Stimulated activated CD4-positive, alpha-beta T cell treated with anti-CD3 and anti-CD28 coated beads, Interleukin-4, amount 100 ng/mL, for 48 hours (primary cell): ENCODE results near the gene FRK.
A peak's percentile ranks its signal among the peaks of the same experiment; 100 is the strongest.

Source experiments
- DNase-seq, 2 donors: peaks; one replicate each; pipeline ENCODE4 v3.0.0-alpha.2; 2020; ENCODE audit warnings: low read depth in 2 of 2

The FRK gene

DNA sequence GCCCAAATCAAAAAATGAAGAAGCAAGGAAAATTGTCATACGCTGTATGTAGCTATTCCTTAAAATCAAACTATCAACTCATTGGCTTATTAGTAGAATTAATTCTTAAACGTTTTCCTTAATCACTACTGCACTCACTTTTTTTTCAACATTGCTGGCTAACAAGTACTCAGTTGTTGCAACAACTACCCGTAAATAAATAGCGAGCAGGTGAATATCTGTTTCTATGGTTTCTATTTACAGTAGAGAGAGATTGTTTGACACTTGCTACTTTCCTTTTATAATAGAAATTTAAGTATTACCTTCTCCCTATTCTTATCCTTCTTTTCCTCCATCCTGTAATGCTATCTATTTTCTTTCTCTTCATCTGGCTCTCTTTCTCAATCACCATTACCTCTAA, 25.1 kb downstream of the FRK start:
- DNase-seq: no peak

DNA sequence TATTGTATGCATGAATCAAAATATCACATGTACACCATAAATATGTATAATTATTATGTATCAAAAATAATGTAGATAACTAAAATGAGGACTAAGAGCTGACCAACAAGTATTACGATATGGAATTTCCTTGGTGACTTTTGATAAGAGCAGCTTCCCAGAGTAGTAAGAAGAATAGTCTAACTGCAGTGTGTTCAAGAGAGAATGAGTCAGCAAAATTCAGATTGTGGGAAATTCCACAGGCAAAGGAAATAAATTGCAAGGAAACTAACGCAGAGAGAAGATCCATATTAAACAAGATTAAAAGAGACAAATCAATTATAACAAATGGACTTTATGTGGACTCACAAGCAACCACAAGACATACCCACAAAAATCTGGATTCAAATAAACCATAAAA, 26.4 kb downstream of the FRK start:
- DNase-seq: no peak

DNA sequence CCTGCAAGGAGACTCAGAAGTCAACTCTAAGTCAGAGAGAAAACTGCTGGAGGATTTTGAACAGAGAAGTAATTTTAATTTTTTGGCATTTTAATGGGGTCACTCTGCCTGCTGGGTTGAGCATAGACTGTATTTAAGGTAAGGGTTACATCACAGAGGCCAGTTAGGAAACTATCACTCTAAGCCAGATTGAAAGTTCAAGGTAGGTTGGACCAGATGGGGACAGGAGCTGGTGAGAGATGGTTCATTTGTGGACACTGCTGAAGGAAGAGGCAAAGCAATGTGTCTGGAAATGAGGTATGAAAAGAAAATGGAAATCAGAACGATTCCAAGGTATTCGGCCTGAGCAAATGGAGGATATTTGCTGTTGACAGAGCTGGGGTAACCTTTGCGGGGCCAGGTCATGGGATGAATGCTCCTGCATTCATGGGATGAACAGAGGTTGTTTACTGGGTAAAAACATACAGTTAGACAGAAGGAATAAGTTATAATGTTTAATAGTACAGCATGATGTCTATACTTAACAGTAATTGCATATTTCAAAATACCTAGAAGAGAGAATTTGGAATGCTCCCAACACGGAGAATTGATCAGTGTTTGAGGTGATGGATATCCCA, 26.9 kb downstream of the FRK start:
- DNase-seq: no peak

DNA sequence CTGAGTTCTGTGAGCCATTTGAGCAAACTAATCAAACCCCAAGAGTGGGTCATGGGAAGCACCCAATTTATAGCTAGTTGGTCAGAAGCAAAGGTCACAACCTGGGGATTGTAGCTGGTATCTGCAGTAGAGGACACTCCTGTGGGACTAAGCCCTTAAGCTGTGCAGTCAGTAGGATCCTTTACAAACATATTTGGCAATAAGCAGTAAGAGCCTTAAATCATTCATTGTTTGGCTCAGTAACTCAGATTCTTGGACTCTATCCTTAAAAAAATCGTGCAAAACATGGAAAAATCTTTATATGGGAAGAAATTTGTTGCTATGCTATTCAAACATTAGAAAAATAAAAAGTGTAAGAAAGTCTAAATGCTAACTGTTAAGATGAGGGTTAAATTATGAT, 29.9 kb downstream of the FRK start:
- DNase-seq: no peak

DNA sequence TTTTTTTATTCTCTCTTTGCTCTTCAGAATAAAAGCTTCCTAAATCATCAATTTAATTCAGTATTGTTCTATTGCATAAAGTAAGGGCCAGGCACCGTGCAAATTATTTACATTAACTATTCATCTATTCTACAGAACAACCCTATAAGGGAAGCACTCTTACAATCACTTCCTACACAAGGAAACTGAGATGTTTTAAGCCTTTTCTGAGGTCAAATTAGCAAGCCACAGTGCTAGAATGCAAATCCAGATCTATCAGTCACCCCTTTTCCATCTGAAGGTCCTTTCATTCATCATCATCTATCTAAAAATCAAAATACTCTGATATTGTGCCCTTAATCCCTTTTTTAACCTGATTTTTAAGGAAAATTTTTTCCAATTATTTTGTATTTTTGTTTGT, 31.2 kb downstream of the FRK start:
- no peak for DNase-seq

DNA sequence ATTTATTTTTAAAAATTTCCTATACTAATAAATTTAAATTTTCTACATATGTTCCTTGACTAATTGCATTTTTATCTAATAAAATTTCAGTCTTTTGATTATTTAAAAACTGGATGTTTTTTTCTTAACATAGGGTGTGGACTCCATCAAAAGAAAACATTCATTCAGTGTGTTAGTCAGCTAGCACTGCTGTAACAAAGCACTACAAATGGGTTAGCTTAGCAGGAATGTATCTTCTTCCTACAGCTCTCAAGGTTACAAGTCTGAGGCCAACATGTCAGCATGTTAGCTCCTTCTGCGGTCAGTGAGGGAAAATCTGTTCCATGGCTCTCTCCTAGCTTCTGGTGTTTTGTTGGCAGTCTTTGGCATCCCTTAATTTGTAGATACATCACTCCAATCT, 32.5 kb downstream of the FRK start:
- DNase-seq: no peak

DNA sequence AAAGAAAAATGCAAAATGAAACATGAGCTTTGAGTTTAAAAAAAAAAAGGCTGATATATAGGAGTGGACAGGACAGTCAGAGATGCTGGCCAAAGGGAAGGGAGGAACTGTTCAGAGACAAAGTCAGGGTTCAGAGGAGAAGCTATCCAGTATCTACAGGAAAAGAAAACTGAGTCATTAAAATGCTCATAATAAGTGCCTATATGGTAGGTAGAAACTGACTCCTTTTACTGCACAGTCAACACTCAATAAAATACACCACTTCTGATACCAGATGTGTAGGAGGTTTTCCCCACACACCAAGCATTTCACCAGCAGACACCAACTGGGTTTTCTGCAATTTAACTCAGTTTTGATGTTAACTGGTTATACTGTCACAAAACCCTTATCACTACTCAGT, 32.9 kb downstream of the FRK start:
- DNase-seq: no peak

DNA sequence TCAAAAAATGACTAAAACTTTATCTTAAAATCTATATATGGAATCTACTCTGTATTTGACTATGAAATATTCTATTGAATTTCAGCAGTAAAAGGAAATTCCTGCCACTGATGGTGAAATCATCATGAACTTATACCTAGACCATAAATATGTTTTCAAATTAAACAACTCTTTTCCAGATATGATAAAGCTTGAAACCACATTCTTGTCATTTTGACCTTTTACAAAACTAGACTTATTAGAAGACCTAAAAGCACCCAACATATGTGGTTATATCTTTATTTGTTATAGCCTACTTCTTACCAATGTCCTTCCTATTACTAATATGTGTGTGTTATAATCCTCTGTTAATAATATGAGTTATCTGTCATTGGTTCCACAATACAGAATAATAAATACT, 35.3 kb downstream of the FRK start:
- DNase-seq: no peak

DNA sequence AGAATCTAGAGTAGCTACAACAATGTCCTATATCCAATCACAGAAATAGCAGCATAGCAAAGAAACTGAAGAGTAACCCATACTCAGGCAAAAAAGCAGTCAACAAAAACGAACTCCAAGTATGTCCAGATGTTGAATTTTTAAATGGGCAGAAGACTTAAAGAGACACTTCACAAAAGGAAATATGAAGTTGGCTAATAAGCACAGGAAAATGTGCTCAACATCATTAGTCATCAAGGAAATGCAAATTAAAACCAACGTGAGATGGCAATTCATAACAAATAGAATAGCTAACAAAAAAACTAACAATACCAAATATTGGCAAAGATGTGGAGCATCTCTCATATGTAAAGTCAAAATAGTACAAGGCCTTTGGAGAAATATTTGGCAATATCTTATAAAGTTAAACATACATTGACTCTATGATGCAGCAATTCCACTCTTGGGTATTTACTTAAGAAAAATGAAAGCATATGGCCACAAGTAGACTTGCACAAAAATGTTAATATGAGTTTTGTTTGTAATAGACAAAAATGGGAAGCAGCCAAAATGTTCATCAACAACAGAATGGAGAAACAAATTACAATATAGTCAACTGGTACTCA, 37.7 kb downstream of the FRK start:
- no peak for DNase-seq

DNA sequence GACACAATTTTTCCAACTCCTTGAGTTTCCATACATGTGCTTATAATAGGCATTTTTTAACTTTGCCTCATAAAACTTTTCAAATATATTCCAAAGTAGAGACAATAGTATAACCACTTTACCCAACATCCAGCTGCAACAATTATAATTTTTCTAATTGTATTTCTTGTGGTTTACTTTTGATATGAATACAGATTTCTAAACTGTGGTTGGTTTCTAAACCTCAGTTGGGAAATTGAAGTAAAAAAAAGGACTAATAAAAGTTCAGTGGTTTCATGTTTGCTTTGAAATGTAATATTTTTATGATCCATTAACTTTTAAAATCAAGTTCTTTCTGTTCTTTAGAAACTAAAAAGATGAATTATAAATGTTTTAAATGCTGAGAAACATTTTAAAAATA, 40.0 kb downstream of the FRK start:
- no peak for DNase-seq

DNA sequence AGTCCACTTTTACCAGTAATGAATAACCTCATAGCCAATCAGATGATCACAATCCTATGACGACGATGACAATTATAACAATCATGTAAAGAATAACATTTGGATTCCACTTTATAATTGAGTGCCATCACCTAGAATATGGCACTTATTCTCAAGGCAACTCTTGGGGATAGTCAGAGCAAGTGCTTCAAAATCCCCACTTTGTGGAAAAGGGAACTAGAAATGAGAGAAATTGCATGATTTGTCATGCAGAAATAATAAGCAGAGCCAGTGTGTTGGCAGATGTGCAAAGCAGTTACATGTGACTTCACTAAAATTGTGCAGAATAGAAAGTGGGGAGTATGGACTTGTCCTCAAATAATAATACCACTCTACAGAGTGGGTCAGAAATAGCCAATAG, 41.3 kb downstream of the FRK start:
- no peak for DNase-seq

DNA sequence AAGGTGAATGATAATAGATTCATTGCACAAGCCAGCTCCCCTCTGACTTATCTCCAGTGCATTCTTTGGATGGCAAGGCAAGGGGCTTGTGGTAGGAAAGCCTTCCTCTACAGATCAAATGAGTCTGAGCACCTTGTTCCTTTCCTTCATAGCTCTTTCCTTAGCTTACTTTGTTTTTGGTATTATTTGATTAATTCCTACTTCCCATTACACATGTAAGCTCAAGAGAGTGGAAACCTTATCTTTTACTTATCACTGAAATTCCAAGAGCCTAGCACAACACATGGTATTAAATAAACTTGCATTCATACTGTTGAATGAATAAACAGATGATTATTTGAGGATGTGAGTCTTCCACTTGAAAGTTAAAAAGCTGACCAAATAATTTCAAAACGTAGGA, 41.7 kb downstream of the FRK start:
- no peak for DNase-seq

DNA sequence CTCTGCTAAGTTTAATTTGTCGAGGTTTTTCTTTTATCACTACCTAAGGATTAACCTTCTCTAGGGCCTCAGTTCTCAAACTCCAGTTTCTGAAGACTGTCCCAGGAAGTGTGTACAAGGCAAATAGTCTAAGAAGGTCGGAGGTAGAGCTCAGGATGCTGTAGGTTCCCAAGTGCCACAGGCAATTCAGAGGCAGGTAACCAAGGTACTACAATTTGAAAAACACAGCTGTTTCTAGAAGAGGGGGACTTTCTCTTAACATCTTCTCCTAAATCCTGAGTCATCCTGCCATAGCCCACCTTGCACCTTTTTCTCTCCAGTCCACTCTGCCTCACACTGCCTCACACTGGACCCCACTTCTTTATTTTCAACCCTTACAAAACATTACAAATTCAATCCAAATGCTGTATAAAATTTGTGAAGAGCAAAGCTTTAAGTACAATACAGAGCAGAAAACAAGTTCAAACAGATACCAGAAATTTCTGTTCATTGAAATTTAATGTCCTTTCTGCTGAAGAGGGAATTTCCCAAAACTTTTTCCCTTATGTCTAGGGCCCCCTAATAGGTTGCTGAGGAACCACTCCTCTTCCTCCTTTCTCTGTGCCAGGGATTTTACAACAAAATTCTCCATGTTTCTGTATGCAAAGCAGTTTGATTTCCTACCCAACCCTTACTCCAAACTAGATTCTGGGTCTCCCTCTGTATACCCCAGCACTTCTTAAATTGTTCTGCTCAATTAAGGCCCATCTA, 43.0 kb downstream of the FRK start:
- DNase-seq: no peak

DNA sequence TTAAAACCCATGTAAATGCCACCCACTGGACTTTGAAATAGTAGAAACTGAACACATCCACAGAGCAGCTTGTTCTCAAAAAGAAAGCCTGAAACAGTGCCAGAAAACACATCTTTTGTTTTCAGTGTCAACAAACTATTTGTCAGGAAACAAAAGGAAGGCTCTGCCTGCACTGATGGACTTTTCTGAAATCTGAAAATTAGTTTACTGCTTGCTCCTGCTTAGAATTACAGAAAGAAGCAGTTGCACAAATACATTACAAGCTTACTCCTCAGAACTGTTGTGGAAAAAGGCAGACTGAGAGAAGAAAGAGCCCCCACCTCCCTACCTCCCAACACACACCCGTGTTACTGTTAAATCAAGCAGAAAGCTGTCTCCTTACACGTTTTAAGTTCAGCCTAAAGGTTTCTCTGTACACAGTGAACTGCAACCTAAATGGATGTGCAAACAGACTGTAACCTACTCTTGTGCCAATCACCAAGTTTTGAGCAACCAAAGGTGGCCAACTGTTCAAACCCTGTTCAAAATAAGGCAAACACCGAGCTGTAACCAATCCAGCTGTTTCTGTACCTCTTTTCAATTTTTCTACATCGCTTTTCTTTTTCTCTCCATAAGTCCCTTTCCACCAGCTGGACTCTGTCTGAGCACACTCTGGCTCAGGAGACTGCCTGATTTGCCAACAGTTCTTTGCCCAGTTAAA, 43.7 kb downstream of the FRK start:
- DNase-seq: no peak

DNA sequence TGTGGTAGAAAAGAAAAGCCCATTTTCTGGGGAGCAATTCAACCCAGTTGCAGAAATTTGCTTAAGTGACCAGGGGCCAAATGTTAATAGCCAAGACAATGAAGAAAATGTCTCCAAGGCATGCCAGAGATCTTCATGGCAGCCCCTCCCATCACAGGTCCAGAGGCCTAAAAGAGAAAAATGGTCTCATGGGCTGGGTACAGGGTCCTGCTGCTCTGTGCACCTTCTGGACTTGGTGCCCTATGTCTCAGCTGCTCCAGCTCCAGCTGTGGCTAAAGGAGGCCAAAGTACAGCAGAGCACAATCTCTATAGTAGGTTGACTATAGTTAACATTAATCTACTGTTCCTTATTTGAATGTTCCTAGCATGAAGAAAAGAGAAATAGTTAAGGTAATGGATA, 44.7 kb downstream of the FRK start:
- DNase-seq: no peak

DNA sequence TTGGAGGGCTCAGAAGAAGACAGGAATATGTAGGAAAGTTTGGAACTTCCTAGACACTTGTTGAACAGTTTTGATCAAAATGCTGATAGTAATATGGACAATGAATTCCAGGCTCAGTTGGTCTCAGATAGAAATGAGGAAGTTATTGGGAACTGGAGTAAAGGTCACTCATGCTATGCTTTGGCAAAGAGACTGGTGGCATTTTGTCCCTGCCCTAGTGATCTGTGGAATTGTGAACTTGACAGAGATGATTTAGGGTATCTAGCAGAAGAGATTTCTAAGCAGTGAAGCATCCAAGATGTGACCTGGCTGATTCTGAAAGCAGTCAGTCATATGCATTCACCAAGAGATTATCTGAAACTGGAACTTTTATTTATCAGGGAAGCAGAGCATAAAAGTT, 45.1 kb downstream of the FRK start:
- no peak for DNase-seq

DNA sequence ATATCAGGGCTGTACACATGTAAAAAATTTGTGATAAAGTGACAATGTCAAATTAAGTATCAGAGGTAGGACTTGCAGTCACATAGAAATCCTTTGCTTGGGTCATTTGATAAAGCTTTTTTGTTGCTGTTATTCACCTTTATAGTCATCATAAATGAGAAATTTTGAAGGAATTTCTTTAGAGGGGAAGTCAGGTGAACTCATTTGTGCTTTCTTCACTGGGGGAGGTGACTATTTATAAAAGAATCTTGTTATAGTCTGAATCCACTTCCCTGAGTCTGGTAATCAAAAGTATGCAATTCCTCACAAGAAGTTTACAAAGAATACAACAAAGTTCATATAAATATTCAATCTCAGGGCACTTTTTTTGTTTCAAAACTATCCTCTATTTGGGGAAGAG, 47.7 kb downstream of the FRK start:
- no peak for DNase-seq

DNA sequence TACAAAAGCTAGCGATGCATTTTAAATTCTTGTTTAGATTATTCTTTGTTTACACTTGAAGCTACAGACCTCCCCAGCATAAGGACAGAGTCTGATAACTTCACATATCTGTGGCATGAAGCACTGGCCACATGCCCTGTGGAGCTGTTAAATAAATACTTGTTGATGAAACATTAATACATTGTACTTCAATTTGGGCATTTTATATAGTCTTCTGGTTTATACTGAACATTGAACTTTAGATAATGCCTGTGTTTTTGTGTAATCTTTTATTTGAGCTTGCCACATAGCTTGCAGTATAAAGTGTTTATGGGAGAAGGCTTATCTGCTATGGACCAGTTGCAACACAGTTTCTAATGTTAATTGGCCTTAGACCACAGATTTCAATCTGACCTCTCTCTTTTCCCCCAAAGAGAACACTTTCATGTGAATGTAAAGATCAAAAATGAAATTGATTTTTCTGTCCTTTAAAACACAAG, 48.2 kb downstream of the FRK start:
- no peak for DNase-seq

DNA sequence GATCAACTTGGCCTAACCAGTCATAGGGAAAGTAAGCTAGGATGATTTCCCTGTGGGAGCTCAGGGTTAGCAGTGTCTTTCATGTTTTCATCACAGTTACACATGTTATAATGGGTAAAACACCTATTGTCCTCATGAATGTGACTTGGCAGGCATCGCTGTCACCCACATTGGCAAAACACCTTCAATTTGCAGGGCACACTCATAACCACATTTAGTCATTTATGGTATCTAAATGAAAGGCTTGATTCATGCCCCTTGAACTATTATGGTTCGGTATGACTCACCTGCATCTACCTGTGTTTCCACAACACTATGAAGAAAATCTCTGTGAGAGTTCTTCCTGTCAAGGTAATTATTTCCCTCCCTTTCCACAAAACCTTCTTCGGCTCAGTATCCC, 49.2 kb downstream of the FRK start:
- DNase-seq: peak; percentile 7 to 31

DNA sequence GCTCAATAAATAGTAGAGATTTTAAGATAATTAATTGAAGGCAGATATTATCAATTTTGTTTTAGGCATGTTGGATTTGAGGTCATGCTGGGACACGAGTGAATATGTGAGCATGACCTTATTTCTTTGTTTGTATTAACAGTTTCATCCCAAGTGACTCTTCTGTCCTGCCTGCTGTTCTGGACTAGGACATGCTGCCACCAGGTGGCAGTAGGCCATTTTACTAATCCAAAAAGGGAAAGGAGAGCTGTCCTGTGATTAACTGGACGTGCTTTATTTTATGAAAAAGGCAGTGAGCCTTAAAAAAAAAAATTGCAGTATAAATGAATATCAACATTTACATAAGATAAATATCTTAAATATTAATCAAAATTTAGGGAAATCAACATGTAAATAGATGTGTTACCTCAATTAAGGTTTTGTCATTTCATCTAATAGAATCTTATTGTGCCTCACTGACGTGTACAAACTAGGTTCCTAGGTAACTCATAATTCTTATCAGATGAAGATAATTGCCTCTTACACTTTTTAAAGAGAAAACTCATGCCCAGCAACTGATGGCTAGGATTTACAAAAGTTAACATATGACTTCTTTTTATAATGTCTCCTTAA, 49.8 kb downstream of the FRK start:
- DNase-seq: peak; percentile 29 to 36

DNA sequence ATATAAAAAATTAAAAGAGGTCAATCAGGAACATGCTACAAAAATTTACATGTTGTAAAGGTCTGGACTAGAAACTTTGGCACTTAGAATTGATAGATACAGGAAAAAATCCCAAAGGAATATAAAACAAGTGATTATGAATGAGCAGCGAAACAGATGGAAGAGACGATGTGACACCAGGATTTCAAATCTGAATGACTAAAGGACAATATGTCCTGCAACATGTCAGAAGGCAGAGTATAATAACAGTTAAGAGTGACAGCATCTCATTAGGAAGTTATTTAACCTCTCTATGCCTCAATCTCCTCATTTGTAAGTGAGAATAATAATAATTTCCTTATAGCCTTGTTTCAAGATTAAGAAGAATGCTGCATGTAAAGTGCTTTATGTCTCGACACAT, 50.3 kb downstream of the FRK start:
- no peak for DNase-seq
